ENCODE data around the gene ZNF516.

DNA sequence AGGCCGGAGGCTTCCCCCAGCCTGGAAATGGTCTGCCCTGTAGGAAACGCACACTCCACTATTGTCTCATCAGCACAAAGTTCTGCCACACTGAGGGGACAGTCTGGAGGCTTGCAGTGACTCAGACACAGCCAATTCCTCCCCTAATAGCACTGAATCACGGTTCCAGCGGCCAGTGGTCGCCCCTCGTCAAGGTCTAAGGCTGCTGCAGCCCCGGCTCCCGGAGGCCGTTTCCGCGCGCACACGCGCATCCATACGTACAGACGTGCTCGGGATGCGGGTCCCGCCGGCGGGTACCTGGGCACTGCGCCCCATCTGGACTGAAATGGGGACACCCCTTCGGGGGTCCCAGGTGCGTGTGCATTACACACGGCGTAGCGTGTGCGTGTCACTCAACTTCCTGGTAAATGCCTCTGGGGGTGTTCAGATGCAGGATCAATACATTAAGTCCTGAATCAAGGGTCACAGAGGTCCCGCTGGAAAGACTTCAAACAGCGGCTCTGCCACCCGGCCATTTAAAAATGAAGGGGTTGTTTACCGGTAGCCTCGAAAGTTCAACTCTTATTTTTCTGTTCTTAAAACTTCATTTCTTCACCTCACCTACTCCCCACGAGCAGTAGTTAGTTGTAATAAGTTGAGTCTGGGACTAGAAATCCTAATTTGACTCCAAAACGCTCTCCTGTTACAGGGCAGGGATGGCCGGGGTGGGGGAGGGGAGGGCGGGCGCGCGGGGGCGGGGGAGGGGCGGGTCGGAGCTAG lies 572 bp upstream of the ZNF516 start:
- TF ChIP-seq CTCF (IDR thresholded peaks at IDR 0.05), result no peak
- no peak for TF ChIP-seq EP300 (IDR thresholded peaks at IDR 0.05)
